ENCODE measurements around the gene PEMT. TPM values are rescaled to one million over a fixed set of nuclear protein-coding genes. Genes with fewer than 3 reads are reported as not detected.

PEMT gene
- total and polyA plus RNA-seq, 9 of the 15 experiments (the other 6 are each of a cell fraction or from before 2014, with no cell fraction given): 1.4 to 36.4 (median 13.6) TPM

- TF ChIP-seq AFF4 (CRISPR knock-in tag; IDR thresholded peaks at IDR 0.05) (0 out of 2 replicates have a peak, but pooled peaks have one; percentile 60), PML (IDR thresholded peaks at IDR 0.05; ENCODE audit: low read length) (peak; percentile 6; the same call in 1 of the 2 replicates), FUS (optimal IDR thresholded peaks at IDR 0.05; ENCODE audit: low read depth, low read length) (no peak), MTA1 (IDR thresholded peaks at IDR 0.05; ENCODE audit: borderline replicate concordance) (peak; percentile 57; the same call in 1 of the 2 replicates), ZKSCAN3 (CRISPR knock-in tag; IDR thresholded peaks at IDR 0.05) (no peak), BRD4 (IDR thresholded peaks at IDR 0.05) (no peak)
- TF ChIP-seq, protein P1, sequence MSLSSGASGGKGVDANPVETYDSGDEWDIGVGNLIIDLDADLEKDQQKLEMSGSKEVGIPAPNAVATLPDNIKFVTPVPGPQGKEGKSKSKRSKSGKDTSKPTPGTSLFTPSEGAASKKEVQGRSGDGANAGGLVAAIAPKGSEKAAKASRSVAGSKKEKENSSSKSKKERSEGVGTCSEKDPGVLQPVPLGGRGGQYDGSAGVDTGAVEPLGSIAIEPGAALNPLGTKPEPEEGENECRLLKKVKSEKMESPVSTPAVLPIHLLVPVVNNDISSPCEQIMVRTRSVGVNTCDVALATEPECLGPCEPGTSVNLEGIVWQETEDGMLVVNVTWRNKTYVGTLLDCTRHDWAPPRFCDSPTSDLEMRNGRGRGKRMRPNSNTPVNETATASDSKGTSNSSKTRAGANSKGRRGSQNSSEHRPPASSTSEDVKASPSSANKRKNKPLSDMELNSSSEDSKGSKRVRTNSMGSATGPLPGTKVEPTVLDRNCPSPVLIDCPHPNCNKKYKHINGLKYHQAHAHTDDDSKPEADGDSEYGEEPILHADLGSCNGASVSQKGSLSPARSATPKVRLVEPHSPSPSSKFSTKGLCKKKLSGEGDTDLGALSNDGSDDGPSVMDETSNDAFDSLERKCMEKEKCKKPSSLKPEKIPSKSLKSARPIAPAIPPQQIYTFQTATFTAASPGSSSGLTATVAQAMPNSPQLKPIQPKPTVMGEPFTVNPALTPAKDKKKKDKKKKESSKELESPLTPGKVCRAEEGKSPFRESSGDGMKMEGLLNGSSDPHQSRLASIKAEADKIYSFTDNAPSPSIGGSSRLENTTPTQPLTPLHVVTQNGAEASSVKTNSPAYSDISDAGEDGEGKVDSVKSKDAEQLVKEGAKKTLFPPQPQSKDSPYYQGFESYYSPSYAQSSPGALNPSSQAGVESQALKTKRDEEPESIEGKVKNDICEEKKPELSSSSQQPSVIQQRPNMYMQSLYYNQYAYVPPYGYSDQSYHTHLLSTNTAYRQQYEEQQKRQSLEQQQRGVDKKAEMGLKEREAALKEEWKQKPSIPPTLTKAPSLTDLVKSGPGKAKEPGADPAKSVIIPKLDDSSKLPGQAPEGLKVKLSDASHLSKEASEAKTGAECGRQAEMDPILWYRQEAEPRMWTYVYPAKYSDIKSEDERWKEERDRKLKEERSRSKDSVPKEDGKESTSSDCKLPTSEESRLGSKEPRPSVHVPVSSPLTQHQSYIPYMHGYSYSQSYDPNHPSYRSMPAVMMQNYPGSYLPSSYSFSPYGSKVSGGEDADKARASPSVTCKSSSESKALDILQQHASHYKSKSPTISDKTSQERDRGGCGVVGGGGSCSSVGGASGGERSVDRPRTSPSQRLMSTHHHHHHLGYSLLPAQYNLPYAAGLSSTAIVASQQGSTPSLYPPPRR (CRISPR knock-in tag; IDR thresholded peaks at IDR 0.05; ENCODE audit: borderline replicate concordance): no peak
- TF ChIP-seq, protein P2, sequence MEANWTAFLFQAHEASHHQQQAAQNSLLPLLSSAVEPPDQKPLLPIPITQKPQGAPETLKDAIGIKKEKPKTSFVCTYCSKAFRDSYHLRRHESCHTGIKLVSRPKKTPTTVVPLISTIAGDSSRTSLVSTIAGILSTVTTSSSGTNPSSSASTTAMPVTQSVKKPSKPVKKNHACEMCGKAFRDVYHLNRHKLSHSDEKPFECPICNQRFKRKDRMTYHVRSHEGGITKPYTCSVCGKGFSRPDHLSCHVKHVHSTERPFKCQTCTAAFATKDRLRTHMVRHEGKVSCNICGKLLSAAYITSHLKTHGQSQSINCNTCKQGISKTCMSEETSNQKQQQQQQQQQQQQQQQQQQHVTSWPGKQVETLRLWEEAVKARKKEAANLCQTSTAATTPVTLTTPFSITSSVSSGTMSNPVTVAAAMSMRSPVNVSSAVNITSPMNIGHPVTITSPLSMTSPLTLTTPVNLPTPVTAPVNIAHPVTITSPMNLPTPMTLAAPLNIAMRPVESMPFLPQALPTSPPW (CRISPR knock-in tag; IDR thresholded peaks at IDR 0.05): peak; percentile 80
- TF ChIP-seq, protein P3, sequence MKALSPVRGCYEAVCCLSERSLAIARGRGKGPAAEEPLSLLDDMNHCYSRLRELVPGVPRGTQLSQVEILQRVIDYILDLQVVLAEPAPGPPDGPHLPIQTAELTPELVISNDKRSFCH (CRISPR knock-in tag; IDR thresholded peaks at IDR 0.05): no peak
- TF ChIP-seq, protein P3 (tag; IDR thresholded peaks at IDR 0.05): peak; percentile 82
- TF ChIP-seq, protein P4, sequence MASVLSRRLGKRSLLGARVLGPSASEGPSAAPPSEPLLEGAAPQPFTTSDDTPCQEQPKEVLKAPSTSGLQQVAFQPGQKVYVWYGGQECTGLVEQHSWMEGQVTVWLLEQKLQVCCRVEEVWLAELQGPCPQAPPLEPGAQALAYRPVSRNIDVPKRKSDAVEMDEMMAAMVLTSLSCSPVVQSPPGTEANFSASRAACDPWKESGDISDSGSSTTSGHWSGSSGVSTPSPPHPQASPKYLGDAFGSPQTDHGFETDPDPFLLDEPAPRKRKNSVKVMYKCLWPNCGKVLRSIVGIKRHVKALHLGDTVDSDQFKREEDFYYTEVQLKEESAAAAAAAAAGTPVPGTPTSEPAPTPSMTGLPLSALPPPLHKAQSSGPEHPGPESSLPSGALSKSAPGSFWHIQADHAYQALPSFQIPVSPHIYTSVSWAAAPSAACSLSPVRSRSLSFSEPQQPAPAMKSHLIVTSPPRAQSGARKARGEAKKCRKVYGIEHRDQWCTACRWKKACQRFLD (CRISPR knock-in tag; IDR thresholded peaks at IDR 0.05): peak; percentile 98
These were observed at the start of gene PEMT (continued) for GRCh38 chr17:17591355-17592298.

Data from K562 (cell line).